GM23248 (cell line): ENCODE results near the gene IFNK. TPM values are rescaled to one million over a fixed set of nuclear protein-coding genes. Genes with fewer than 3 reads are reported as not detected.

ENCODE experiments used
- DNase-seq: peaks from one replicate; pipeline ENCODE4 v3.0.0-alpha.2; 2015
- H2AFZ ChIP-seq: fragments of 200-600 bp; sonication (generic); 2 replicates; pipeline ENCODE4 v1.6.1; 2016; ENCODE audit warnings: antibody characterized with exemption
- H3F3A ChIP-seq: fragments of 200-600 bp; sonication (generic); 2 replicates; pipeline ENCODE4 v1.6.1; 2016; ENCODE audit warnings: mild to moderate bottlenecking, antibody characterized with exemption, mixed run types; ENCODE audit not compliant: insufficient read depth
- H3K27ac ChIP-seq: fragments of 200-600 bp; sonication (generic); 2 replicates; pipeline ENCODE4 v1.5.1; 2016; ENCODE audit warnings: mild to moderate bottlenecking
- H3K27me3 ChIP-seq: fragments of 200-600 bp; sonication (generic); replicated peaks from 2 replicates; pipeline ENCODE4 v1.6.1; 2016; ENCODE audit warnings: mild to moderate bottlenecking; ENCODE audit not compliant: insufficient read depth
- H3K36me3 ChIP-seq: fragments of 200-600 bp; sonication (generic); 2 replicates; pipeline ENCODE4 v1.6.1; 2016; ENCODE audit warnings: low read depth, mild to moderate bottlenecking
- H3K4me1 ChIP-seq: fragments of 200-600 bp; sonication (generic); 2 replicates; pipeline ENCODE4 v1.6.1; 2016; ENCODE audit warnings: mild to moderate bottlenecking; ENCODE audit not compliant: insufficient read depth
- H3K4me2 ChIP-seq: fragments of 200-600 bp; sonication (generic); one replicate; pipeline ENCODE4 v1.6.1; 2016; ENCODE audit warnings: mild to moderate bottlenecking; ENCODE audit not compliant: unreplicated experiment
- H3K4me3 ChIP-seq: fragments of 200-600 bp; sonication (generic); 2 replicates; pipeline ENCODE4 v1.5.1; 2016; ENCODE audit warnings: mild to moderate bottlenecking
- H3K79me2 ChIP-seq: fragments of 200-600 bp; sonication (generic); 2 replicates; pipeline ENCODE4 v1.6.1; 2016; ENCODE audit warnings: mild to moderate bottlenecking; ENCODE audit not compliant: insufficient read depth
- H3K9ac ChIP-seq: fragments of 200-600 bp; sonication (generic); 2 replicates; pipeline ENCODE4 v1.6.1; 2016; ENCODE audit warnings: mild to moderate bottlenecking
- H3K9me2 ChIP-seq: fragments of 200-600 bp; sonication (generic); 2 replicates; pipeline ENCODE4 v1.6.1; 2016; ENCODE audit warnings: mixed run types, mild to moderate bottlenecking, moderate library complexity; ENCODE audit not compliant: insufficient read depth
- H3K9me3 ChIP-seq: fragments of 200-600 bp; sonication (generic); one replicate; pipeline ENCODE4 v1.6.1; 2017; ENCODE audit warnings: low read depth
- H4K20me1 ChIP-seq: fragments of 200-600 bp; sonication (generic); 2 replicates; pipeline ENCODE4 v1.6.0; 2016; ENCODE audit not compliant: insufficient read depth
- EZH2 ChIP-seq: fragments of 200-600 bp; sonication (generic); IDR thresholded peaks from 2 replicates; pipeline ENCODE4 v1.6.1; 2018; ENCODE audit warnings: antibody characterized with exemption, mild to moderate bottlenecking; ENCODE audit not compliant: insufficient read depth, poor library complexity, severe bottlenecking
- EZH2phosphoT487 ChIP-seq: fragments of 200-600 bp; sonication (generic); IDR thresholded peaks from 2 replicates; pipeline ENCODE4 v1.6.1; 2018; ENCODE audit warnings: antibody characterized with exemption, moderate library complexity, mild to moderate bottlenecking, low read depth; ENCODE audit not compliant: insufficient read depth
- WGBS, 2 experiments: methylation state at CpG; one replicate each; pipeline ENCODE4 v1.1.6; 2015 to 2017; ENCODE audit warnings: low lambda C conversion rate in 2 of 2, low coverage in 1 of 2; ENCODE audit errors: missing lambda C conversion rate in 2 of 2; 5-methylcytosine and 5-hydroxymethylcytosine counted together
- in situ Hi-C: fragments of 300-500 bp; cut with MboI; formaldehyde crosslinking; loops from 2 replicates; pipeline ENCODE4 v1.15.0; 2020
- polyA plus RNA-seq: library from polyadenylated mRNA; unstranded; fragments of >200 nt; fragmentation: Nextera tagmentation; extraction: Ambion mirVana; gene quantifications from 2 replicates; pipeline ENCODE4 v1.2.1, GENCODE V29; 2016
- total RNA-seq: library from RNA; depleted of rRNA; stranded (reverse); fragments of >200 nt; shearing (Covaris generic); gene quantifications from 2 replicates; pipeline ENCODE4 v1.2.3, GENCODE V29; 2014

IFNK gene
- total and polyA plus RNA-seq, 2 experiments from 2014 or later: not detected

GRCh38 chr9:27504259-27504658 lies 19.8 kb upstream of the IFNK start:
- in situ Hi-C loops: no loop called here
- no peaks in the 10 kb centered on the region for H4K20me1 ChIP-seq
- TF ChIP-seq EZH2 (no peak), EZH2phosphoT487 (no peak)
- no peak overlapping the region for H3K9ac ChIP-seq
- no peak for DNase-seq
- H3K27me3 ChIP-seq: no peaks in the 10 kb centered on the region
- H3F3A ChIP-seq: 0 out of 2 replicates have a peak, but pooled peaks cover 4% of the 10 kb centered on the region
- peaks cover 3% of the 10 kb centered on the region for H3K4me1 ChIP-seq
- no peak overlapping the region for H2AFZ ChIP-seq
- no peak overlapping the region for H3K27ac ChIP-seq
- no peaks in the 10 kb centered on the region for H3K79me2 ChIP-seq
- H3K9me2 ChIP-seq: no peaks in the 10 kb centered on the region
- no peaks in the 10 kb centered on the region for H3K36me3 ChIP-seq
- no peak overlapping the region for H3K4me3 ChIP-seq
- no peak overlapping the region for H3K4me2 ChIP-seq
- no peaks in the 10 kb centered on the region for H3K9me3 ChIP-seq

- TF ChIP-seq EZH2phosphoT487 (no peak), EZH2 (no peak)
- Histone ChIP-seq H3K9ac (no peak overlapping the region), H4K20me1 (no peaks in the 10 kb centered on the region), H3F3A (no peaks in the 10 kb centered on the region), H3K27me3 (no peaks in the 10 kb centered on the region), H3K36me3 (no peaks in the 10 kb centered on the region), H3K4me3 (no peak overlapping the region), H3K4me2 (no peak overlapping the region), H3K9me2 (no peaks in the 10 kb centered on the region), H3K27ac (no peak overlapping the region), H3K79me2 (no peaks in the 10 kb centered on the region), H3K9me3 (no peaks in the 10 kb centered on the region), H3K4me1 (no peaks in the 10 kb centered on the region), H2AFZ (no peak overlapping the region)
- 67 to 72% methylated on average over 5 of the region's 5 CpGs for WGBS, 2 experiments
- no peak for DNase-seq
- in situ Hi-C loops: no loop called here
Observed at GRCh38 chr9:27505744-27506161, 18.3 kb upstream of the IFNK start.

GRCh38 chr9:27506981-27507380 lies 17.1 kb upstream of the IFNK start:
- H3K27me3 ChIP-seq: no peaks in the 10 kb centered on the region

GRCh38 chr9:27510780-27511179 lies 13.3 kb upstream of the IFNK start:
- Histone ChIP-seq H3K27me3 (no peaks in the 10 kb centered on the region), H3F3A (no peaks in the 10 kb centered on the region), H3K79me2 (no peaks in the 10 kb centered on the region), H2AFZ (no peak overlapping the region), H3K9me3 (no peaks in the 10 kb centered on the region), H3K36me3 (no peaks in the 10 kb centered on the region), H3K4me2 (no peak overlapping the region), H3K4me3 (no peak overlapping the region), H3K27ac (no peak overlapping the region), H3K9me2 (no peaks in the 10 kb centered on the region), H3K4me1 (no peaks in the 10 kb centered on the region), H3K9ac (no peak overlapping the region), H4K20me1 (no peaks in the 10 kb centered on the region)
- no peak for TF ChIP-seq EZH2phosphoT487
- TF ChIP-seq EZH2: no peak
- DNase-seq: no peak
- in situ Hi-C loops: no loop called here
- 19 to 30% methylated on average over 2 of the region's 2 CpGs for WGBS, 2 experiments

More at GRCh38 chr9:27506981-27507380, 17.1 kb upstream of the IFNK start:
- H3K36me3 ChIP-seq: no peaks in the 10 kb centered on the region
- no peak for DNase-seq
- no peaks in the 10 kb centered on the region for H3K4me1 ChIP-seq
- no peaks in the 10 kb centered on the region for H3F3A ChIP-seq
- H3K9ac ChIP-seq: no peak overlapping the region
- no peaks in the 10 kb centered on the region for H3K9me3 ChIP-seq
- H3K9me2 ChIP-seq: no peaks in the 10 kb centered on the region
- H3K4me2 ChIP-seq: no peak overlapping the region
- no peak for TF ChIP-seq EZH2
- TF ChIP-seq EZH2phosphoT487: no peak
- no peaks in the 10 kb centered on the region for H3K79me2 ChIP-seq
- WGBS, 2 experiments: 14 to 25% methylated on average over 2 of the region's 2 CpGs
- no peak overlapping the region for H3K4me3 ChIP-seq
- H2AFZ ChIP-seq: no peak overlapping the region
- H3K27ac ChIP-seq: no peak overlapping the region
- no peaks in the 10 kb centered on the region for H4K20me1 ChIP-seq
- in situ Hi-C loops: no loop called here

GRCh38 chr9:27511771-27512170 lies 12.3 kb upstream of the IFNK start:
- TF ChIP-seq EZH2phosphoT487: no peak
- TF ChIP-seq EZH2: no peak
- H3K27ac ChIP-seq: no peak overlapping the region
- 39 to 61% methylated on average over 2 of the region's 2 CpGs for WGBS, 2 experiments
- no peaks in the 10 kb centered on the region for H3K9me2 ChIP-seq
- H4K20me1 ChIP-seq: no peaks in the 10 kb centered on the region
- H3K79me2 ChIP-seq: no peaks in the 10 kb centered on the region
- no peaks in the 10 kb centered on the region for H3F3A ChIP-seq
- no peak overlapping the region for H2AFZ ChIP-seq
- H3K9me3 ChIP-seq: no peaks in the 10 kb centered on the region
- H3K9ac ChIP-seq: no peak overlapping the region
- no peak overlapping the region for H3K4me2 ChIP-seq
- no peak for DNase-seq
- no peaks in the 10 kb centered on the region for H3K36me3 ChIP-seq
- in situ Hi-C loops: no loop called here
- H3K4me1 ChIP-seq: no peaks in the 10 kb centered on the region
- H3K4me3 ChIP-seq: no peak overlapping the region
- no peaks in the 10 kb centered on the region for H3K27me3 ChIP-seq
